Measurements from ENCODE around the gene COX11.

The COX11 gene

DNA sequence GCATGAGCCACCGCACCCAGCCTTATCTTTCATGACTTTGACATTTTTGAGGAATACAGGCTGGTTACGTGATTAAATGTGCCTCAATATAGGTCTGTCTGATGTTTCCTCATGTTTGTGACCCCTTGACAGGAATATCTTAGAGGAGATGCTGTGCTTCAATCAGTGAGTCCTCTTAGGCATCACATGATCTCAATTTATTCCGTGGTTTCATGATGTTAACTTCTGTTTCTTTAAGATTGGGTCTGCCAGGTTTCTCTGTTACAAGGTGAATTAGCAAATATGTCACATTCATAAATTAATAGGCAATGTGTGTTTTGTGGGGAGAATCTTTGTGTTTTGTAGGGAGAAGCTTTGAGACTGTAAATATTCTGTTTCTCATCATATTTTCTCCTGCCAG is 3.4 kb upstream of the COX11 start:
- no peak overlapping the region for H3K9ac ChIP-seq (ENCODE audit: low read depth, low read length)
- H3K4me1 ChIP-seq (ENCODE audit: insufficient read depth, low read length) = peaks cover 23% of the 10 kb centered on the region
- H2AFZ ChIP-seq (ENCODE audit: low read depth, low read length) = no peak overlapping the region
- DNase-seq (no peak), ATAC-seq (ENCODE audit: insufficient read depth, low read depth) (no peak)
- no peak for TF ChIP-seq CTCF (IDR thresholded peaks at IDR 0.05; ENCODE audit: borderline replicate concordance, extremely low read depth, low read length, poor library complexity, severe bottlenecking)
- no peak for TF ChIP-seq EZH2 (IDR thresholded peaks at IDR 0.05; ENCODE audit: borderline replicate concordance, low read depth, low read length, severe bottlenecking)
- H3K4me2 ChIP-seq (ENCODE audit: insufficient read depth, low read length) = no peak overlapping the region
- H3K36me3 ChIP-seq (ENCODE audit: insufficient read depth, low read length) = no peaks in the 10 kb centered on the region; the same call in 1 of the 2 replicates
- H3K27me3 ChIP-seq (ENCODE audit: insufficient read depth, low read length, poor library complexity) = no peaks in the 10 kb centered on the region
- no peak overlapping the region for H3K4me3 ChIP-seq (ENCODE audit: low read depth in 1 of 2, low read length in 2 of 2)
- peaks cover 5% of the 10 kb centered on the region; the same call in 1 of the 2 replicates for H4K20me1 ChIP-seq (ENCODE audit: insufficient read depth, low read length)
- H3K9me3 ChIP-seq (ENCODE audit: insufficient read depth, low read length, severe bottlenecking) = no peaks in the 10 kb centered on the region
- H3K79me2 ChIP-seq (ENCODE audit: insufficient read depth, low read length) = peaks cover 50% of the 10 kb centered on the region
- H3K27ac ChIP-seq (ENCODE audit: low read length) = no peak overlapping the region

DNA sequence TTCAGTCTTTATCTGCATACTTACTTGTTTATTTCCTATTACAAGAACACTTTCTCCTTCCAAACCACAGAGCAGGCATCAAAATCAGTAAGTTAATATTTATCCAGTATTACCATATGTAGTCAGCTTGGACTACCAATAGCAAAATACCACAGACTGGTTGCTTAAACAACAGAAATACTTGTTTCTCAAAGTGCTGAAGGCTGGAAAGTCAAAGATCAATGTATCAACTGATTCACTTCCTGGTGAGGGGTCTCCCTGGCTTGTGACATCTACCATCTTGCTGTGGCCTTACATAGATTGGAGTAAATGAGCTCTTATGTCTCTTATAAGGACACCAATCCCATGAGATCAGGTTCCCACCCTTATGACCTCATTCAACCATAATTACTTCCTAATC is 2.7 kb upstream of the COX11 start:
- H3K27ac ChIP-seq (ENCODE audit: low read length) = no peak overlapping the region
- H3K4me3 ChIP-seq (ENCODE audit: low read depth in 1 of 2, low read length in 2 of 2) = no peak overlapping the region
- H4K20me1 ChIP-seq (ENCODE audit: insufficient read depth, low read length) = peaks cover 11% of the 10 kb centered on the region
- H3K79me2 ChIP-seq (ENCODE audit: insufficient read depth, low read length) = peaks cover 54% of the 10 kb centered on the region
- no peak for TF ChIP-seq EZH2 (IDR thresholded peaks at IDR 0.05; ENCODE audit: borderline replicate concordance, low read depth, low read length, severe bottlenecking)
- no peak for TF ChIP-seq CTCF (IDR thresholded peaks at IDR 0.05; ENCODE audit: borderline replicate concordance, extremely low read depth, low read length, poor library complexity, severe bottlenecking)
- DNase-seq = no peak
- no peaks in the 10 kb centered on the region for H3K27me3 ChIP-seq (ENCODE audit: insufficient read depth, low read length, poor library complexity)
- H2AFZ ChIP-seq (ENCODE audit: low read depth, low read length) = no peak overlapping the region
- peaks cover 30% of the 10 kb centered on the region for H3K4me1 ChIP-seq (ENCODE audit: insufficient read depth, low read length)
- no peak overlapping the region for H3K9ac ChIP-seq (ENCODE audit: low read depth, low read length)
- H3K9me3 ChIP-seq (ENCODE audit: insufficient read depth, low read length, severe bottlenecking) = no peaks in the 10 kb centered on the region
- ATAC-seq (ENCODE audit: insufficient read depth, low read depth) = no peak
- peaks cover 3% of the 10 kb centered on the region for H3K36me3 ChIP-seq (ENCODE audit: insufficient read depth, low read length)
- H3K4me2 ChIP-seq (ENCODE audit: insufficient read depth, low read length) = no peak overlapping the region

GRCh38 chr17:54969658-54970572 is 1.5 kb upstream of the COX11 start:
- Histone ChIP-seq H3K9ac (ENCODE audit: low read depth, low read length) (peak overlapping the region; percentile 71), H3K4me1 (ENCODE audit: insufficient read depth, low read length) (peaks cover 36% of the 10 kb centered on the region), H3K4me3 (ENCODE audit: low read depth in 1 of 2, low read length in 2 of 2) (peak overlapping the region; percentile 79 to 85; a peak in 3 of 4 replicates), H3K27ac (ENCODE audit: low read length) (peak overlapping the region; percentile 82; the same call in 1 of the 2 replicates), H3K4me2 (ENCODE audit: insufficient read depth, low read length) (peak overlapping the region; percentile 74), H3K27me3 (ENCODE audit: insufficient read depth, low read length, poor library complexity) (no peaks in the 10 kb centered on the region), H3K79me2 (ENCODE audit: insufficient read depth, low read length) (peaks cover 65% of the 10 kb centered on the region), H2AFZ (ENCODE audit: low read depth, low read length) (peak overlapping the region; percentile 99), H3K9me3 (ENCODE audit: insufficient read depth, low read length, severe bottlenecking) (no peaks in the 10 kb centered on the region), H3K36me3 (ENCODE audit: insufficient read depth, low read length) (peaks cover 15% of the 10 kb centered on the region), H4K20me1 (ENCODE audit: insufficient read depth, low read length) (peaks cover 11% of the 10 kb centered on the region)
- no peak for TF ChIP-seq EZH2 (IDR thresholded peaks at IDR 0.05; ENCODE audit: borderline replicate concordance, low read depth, low read length, severe bottlenecking)
- TF ChIP-seq CTCF (IDR thresholded peaks at IDR 0.05; ENCODE audit: borderline replicate concordance, extremely low read depth, low read length, poor library complexity, severe bottlenecking) = no peak
- ATAC-seq (ENCODE audit: insufficient read depth, low read depth) (no peak), DNase-seq (no peak)

Measured in DND-41 (cell line).